Measurements from ENCODE around the gene TAF1D.

- TF ChIP-seq POLR2AphosphoS5 (IDR thresholded peaks at IDR 0.05; ENCODE audit: low read depth, low read length) (no peak), CTCF (IDR thresholded peaks at IDR 0.05) (no peak)
Observed at GRCh38 chr11:93741882-93742226, 559 bp upstream of the TAF1D start.
